Measurements from ENCODE around the gene HACD3. TPM values are rescaled to one million over a fixed set of nuclear protein-coding genes. Genes with fewer than 3 reads are reported as not detected.

The HACD3 gene
- total and polyA plus RNA-seq, 9 of the 15 experiments (the other 6 are each of a cell fraction or from before 2014, with no cell fraction given): 48.1 to 117 (median 72.8) TPM

DNA sequence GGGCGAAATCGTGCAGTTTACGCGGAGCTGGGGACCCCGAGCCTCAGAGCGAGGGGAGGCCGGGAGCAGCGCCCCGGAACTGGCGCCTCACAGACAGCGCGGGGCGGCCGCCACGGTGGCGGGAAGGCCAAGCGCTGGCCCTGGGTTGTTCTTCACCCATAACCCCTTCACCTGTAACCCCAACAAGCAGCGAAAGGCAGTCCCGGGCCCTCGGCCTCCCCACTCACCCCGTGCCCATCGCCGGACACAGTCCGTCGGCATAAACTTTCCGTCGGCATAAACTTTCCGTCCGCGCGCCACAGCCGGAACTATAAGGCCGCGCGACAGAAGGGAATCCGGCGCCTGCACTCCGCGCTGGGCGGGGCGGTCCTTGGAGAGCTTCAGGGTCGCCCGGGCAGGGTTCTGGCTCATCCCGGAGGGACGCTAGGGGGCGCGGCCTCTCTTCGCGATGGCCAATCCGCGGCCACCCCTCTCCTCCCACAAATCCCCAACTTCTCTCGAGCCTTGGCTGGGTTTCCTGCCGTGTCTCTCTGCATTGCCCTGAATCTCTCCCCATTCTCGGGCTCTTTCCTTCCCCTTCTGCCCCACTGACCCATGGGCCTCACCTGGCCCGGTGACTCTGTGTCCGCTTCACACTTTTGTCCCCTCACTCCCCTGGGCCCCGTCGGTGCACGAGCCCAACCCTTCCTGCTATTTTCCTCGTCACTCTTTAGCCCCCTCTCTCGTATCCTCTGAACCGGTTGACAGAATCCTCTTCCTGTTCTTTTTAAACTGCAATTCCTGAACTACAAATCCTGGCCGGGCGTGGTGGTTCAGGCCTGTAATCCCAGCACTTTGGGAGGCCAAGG is 80.8 kb downstream of the HACD3 start, which contains the start of gene INTS14 (continued):
- TF ChIP-seq, protein P1, sequence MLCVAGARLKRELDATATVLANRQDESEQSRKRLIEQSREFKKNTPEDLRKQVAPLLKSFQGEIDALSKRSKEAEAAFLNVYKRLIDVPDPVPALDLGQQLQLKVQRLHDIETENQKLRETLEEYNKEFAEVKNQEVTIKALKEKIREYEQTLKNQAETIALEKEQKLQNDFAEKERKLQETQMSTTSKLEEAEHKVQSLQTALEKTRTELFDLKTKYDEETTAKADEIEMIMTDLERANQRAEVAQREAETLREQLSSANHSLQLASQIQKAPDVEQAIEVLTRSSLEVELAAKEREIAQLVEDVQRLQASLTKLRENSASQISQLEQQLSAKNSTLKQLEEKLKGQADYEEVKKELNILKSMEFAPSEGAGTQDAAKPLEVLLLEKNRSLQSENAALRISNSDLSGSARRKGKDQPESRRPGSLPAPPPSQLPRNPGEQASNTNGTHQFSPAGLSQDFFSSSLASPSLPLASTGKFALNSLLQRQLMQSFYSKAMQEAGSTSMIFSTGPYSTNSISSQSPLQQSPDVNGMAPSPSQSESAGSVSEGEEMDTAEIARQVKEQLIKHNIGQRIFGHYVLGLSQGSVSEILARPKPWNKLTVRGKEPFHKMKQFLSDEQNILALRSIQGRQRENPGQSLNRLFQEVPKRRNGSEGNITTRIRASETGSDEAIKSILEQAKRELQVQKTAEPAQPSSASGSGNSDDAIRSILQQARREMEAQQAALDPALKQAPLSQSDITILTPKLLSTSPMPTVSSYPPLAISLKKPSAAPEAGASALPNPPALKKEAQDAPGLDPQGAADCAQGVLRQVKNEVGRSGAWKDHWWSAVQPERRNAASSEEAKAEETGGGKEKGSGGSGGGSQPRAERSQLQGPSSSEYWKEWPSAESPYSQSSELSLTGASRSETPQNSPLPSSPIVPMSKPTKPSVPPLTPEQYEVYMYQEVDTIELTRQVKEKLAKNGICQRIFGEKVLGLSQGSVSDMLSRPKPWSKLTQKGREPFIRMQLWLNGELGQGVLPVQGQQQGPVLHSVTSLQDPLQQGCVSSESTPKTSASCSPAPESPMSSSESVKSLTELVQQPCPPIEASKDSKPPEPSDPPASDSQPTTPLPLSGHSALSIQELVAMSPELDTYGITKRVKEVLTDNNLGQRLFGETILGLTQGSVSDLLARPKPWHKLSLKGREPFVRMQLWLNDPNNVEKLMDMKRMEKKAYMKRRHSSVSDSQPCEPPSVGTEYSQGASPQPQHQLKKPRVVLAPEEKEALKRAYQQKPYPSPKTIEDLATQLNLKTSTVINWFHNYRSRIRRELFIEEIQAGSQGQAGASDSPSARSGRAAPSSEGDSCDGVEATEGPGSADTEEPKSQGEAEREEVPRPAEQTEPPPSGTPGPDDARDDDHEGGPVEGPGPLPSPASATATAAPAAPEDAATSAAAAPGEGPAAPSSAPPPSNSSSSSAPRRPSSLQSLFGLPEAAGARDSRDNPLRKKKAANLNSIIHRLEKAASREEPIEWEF (CRISPR knock-in tag; IDR thresholded peaks at IDR 0.05): no peak
- no peak for TF ChIP-seq RFX5 (IDR thresholded peaks at IDR 0.05; ENCODE audit: low read depth, low read length)
- peak; percentile 71 for TF ChIP-seq CC2D1A (IDR thresholded peaks at IDR 0.05)
- TF ChIP-seq, protein P2, sequence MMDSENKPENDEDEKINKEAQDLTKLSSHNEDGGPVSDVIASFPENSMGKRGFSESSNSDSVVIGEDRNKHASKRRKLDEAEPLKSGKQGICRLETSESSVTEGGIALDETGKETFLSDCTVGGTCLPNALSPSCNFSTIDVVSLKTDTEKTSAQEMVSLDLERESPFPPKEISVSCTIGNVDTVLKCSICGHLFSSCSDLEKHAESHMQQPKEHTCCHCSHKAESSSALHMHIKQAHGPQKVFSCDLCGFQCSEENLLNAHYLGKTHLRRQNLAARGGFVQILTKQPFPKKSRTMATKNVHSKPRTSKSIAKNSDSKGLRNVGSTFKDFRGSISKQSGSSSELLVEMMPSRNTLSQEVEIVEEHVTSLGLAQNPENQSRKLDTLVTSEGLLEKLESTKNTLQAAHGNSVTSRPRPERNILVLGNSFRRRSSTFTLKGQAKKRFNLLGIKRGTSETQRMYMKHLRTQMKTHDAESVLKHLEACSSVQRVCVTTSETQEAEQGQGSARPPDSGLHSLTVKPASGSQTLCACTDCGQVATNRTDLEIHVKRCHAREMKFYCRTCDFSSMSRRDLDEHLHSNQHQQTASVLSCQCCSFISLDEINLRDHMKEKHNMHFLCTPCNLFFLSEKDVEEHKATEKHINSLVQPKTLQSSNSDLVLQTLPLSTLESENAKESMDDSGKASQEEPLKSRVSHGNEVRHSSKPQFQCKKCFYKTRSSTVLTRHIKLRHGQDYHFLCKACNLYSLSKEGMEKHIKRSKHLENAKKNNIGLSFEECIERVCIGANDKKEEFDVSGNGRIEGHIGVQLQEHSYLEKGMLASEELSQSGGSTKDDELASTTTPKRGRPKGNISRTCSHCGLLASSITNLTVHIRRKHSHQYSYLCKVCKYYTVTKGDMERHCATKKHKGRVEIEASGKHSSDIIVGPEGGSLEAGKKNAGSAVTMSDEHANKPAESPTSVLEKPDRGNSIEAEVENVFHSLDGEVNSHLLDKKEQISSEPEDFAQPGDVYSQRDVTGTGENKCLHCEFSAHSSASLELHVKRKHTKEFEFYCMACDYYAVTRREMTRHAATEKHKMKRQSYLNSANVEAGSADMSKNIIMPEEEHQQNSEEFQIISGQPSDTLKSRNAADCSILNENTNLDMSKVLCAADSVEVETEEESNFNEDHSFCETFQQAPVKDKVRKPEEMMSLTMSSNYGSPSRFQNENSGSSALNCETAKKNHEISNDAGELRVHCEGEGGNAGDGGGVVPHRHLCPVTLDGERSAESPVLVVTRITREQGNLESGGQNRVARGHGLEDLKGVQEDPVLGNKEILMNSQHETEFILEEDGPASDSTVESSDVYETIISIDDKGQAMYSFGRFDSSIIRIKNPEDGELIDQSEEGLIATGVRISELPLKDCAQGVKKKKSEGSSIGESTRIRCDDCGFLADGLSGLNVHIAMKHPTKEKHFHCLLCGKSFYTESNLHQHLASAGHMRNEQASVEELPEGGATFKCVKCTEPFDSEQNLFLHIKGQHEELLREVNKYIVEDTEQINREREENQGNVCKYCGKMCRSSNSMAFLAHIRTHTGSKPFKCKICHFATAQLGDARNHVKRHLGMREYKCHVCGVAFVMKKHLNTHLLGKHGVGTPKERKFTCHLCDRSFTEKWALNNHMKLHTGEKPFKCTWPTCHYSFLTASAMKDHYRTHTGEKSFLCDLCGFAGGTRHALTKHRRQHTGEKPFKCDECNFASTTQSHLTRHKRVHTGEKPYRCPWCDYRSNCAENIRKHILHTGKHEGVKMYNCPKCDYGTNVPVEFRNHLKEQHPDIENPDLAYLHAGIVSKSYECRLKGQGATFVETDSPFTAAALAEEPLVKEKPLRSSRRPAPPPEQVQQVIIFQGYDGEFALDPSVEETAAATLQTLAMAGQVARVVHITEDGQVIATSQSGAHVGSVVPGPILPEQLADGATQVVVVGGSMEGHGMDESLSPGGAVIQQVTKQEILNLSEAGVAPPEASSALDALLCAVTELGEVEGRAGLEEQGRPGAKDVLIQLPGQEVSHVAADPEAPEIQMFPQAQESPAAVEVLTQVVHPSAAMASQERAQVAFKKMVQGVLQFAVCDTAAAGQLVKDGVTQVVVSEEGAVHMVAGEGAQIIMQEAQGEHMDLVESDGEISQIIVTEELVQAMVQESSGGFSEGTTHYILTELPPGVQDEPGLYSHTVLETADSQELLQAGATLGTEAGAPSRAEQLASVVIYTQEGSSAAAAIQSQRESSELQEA (IDR thresholded peaks at IDR 0.05; ENCODE audit: low read depth): no peak
- peak; percentile 55 for TF ChIP-seq CHD2 (IDR thresholded peaks at IDR 0.05; ENCODE audit: low read depth, low read length)
- no peak for TF ChIP-seq YBX1 (IDR thresholded peaks at IDR 0.05)
- peak; percentile 84; the same call in 1 of the 2 replicates for TF ChIP-seq MYNN (IDR thresholded peaks at IDR 0.05)
- no peak for TF ChIP-seq MYNN (CRISPR knock-in tag; IDR thresholded peaks at IDR 0.05)
- TF ChIP-seq TSC22D4 (tag; IDR thresholded peaks at IDR 0.05): no peak
- no peak for TF ChIP-seq GTF2B (IDR thresholded peaks at IDR 0.05; ENCODE audit: extremely low read depth, insufficient read length)

Measured in K562 (cell line).